Dendritic cell treated with granulocyte-macrophage colony-stimulating factor and Interleukin-4, amounts not matched to agents 40 ng/mL and 50 ng/mL, for 4 days (primary cell): ENCODE results near the gene CARMIL3.

Experiments
- H3K27ac Mint-ChIP-seq: one replicate; pipeline ENCODE4 v1.8.0; 2022; ENCODE audit warnings: mild to moderate bottlenecking, mixed read lengths
- H3K27me3 Mint-ChIP-seq: one replicate; pipeline ENCODE4 v1.8.0; 2022; ENCODE audit warnings: mild to moderate bottlenecking, mixed read lengths
- H3K36me3 Mint-ChIP-seq: one replicate; pipeline ENCODE4 v1.8.0; 2022; ENCODE audit warnings: low read depth, mixed read lengths
- H3K4me1 Mint-ChIP-seq: one replicate; pipeline ENCODE4 v1.8.0; 2022; ENCODE audit warnings: low read depth, mixed read lengths
- H3K4me3 Mint-ChIP-seq: one replicate; pipeline ENCODE4 v1.8.0; 2022; ENCODE audit warnings: mild to moderate bottlenecking, moderate library complexity, mixed read lengths
- H3K9me3 Mint-ChIP-seq: one replicate; pipeline ENCODE4 v1.8.0; 2022; ENCODE audit warnings: mixed read lengths
- intact Hi-C: fragments of 100-400 bp; cut with micrococcal nuclease; formaldehyde crosslinking; loops from one replicate; pipeline ENCODE4 v1.15.0; 2022

CARMIL3 gene

DNA sequence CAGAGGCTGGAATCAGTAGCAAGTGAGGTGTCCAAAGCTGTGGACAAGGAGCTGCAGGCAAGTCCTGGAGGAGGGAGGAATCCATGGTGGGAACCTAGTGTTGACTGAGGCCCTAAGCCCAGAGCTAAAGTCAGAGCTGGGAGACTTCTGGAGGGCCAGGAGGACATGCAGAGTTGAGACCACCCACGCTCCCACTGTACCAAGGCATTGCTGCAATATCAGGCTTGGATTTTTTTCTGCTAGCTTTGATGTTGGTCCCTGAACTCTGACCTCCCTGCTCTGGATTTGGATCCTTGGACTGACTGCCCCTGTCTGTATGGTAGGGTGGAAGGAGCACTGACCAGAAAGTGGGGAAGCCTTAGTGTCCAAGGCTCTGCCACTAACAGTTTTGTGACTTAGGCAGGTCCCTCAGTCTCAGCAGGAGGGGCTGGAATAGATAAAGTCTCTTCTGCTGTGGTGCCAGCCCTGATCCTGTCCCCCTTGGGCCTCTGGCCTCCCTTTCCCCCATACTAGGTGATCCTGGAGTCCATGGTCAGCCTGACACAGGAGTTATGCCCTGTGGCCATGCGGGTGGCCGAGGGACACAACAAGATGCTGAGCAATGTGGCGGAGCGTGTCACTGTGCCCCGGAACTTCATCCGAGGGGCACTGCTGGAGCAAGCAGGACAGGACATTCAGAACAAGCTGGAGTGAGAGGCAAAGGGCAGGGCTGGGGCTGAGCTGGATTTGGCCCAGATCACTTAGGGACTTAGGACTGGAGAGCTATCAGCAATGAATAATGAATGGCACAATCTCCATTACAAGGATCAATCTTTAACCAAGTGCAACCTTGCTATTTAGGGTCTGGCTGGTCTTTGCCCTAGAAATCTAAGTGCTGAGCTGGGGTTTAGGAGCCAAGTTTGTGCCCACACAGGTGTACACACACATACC is 9.4 kb downstream of the CARMIL3 start:
- H3K9me3 Mint-ChIP-seq = no peaks in the 10 kb centered on the region
- no peaks in the 10 kb centered on the region for H3K4me1 Mint-ChIP-seq
- H3K4me3 Mint-ChIP-seq = no peak overlapping the region
- intact Hi-C loops = no loop called here
- H3K27ac Mint-ChIP-seq = no peak overlapping the region
- peaks cover 13% of the 10 kb centered on the region for H3K27me3 Mint-ChIP-seq
- no peaks in the 10 kb centered on the region for H3K36me3 Mint-ChIP-seq

DNA sequence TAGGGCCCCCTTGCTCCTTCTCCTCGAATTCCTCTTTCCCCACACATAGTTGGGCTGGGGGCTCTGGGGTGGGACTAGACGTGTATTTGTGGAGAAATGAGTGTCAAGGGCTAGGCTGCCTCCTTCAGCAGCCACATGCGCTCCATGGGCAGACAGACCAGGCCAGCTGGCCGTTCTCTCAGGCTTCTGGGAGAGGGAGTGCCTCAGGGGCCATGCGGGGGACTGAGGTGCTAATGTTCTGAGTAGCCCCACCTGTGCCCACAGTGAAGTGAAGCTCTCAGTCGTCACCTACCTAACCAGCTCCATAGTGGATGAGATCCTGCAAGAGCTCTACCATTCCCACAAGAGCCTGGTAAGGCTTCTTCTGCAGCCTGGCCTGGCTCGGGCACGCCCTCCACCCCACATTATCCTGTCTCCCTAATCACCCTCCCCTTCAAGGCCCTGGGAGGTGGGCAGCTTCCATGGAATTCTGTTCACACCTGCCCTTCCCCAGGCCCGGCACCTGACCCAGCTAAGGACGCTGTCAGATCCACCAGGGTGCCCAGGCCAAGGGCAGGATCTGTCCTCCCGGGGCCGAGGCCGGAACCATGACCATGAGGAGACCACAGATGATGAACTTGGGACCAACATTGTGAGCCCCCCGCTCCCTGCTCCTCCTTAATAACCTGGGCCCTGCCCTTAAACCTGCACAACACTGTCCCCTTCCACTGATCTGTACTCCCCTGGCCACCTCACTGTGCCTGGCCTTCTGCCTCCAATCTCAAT is 10.6 kb downstream of the CARMIL3 start:
- H3K27ac Mint-ChIP-seq = no peak overlapping the region
- intact Hi-C loops = no loop called here
- H3K9me3 Mint-ChIP-seq = no peaks in the 10 kb centered on the region
- no peak overlapping the region for H3K4me3 Mint-ChIP-seq
- no peaks in the 10 kb centered on the region for H3K36me3 Mint-ChIP-seq
- no peaks in the 10 kb centered on the region for H3K4me1 Mint-ChIP-seq
- H3K27me3 Mint-ChIP-seq = peaks cover 10% of the 10 kb centered on the region

GRCh38 chr14:24063263-24063836 is 11.5 kb downstream of the CARMIL3 start:
- H3K27ac Mint-ChIP-seq = no peak overlapping the region
- intact Hi-C loops = no loop called here

DNA sequence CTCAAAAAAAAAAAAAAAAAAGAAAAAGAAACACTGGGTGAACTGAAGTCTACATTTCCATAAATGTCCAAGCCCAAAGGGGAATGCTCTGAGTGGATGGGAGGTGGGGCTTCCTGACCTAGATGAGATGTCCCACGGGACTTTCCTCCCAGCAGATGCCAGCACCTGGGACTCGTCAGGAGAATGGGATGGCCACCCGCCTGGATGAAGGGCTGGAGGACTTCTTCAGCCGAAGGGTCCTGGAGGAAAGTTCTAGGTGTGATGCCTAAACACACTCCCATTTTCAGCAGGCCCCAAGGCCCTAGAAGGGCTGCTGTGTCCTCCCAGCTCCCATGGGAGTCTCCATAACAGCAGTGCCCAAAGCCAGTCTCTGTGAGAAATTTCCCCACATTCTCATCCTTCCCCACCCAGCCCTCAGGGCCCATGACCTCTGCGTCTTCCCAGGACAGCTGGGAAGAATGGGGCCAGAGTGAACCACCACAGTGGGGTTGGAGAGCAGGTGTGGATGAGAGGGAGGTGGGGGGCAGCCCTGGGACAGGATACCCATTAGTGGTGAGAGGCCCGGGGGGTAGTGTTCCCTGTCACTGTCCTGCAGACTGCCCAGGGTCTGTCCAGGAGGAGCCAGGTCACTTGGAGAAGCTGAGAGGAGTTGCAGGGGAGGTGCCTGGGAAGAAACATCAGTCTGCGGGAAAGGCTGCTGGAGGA is 12.4 kb downstream of the CARMIL3 start:
- no peak overlapping the region for H3K27ac Mint-ChIP-seq
- no peak overlapping the region for H3K4me3 Mint-ChIP-seq
- no peaks in the 10 kb centered on the region for H3K4me1 Mint-ChIP-seq
- no peaks in the 10 kb centered on the region for H3K36me3 Mint-ChIP-seq
- no peaks in the 10 kb centered on the region for H3K9me3 Mint-ChIP-seq
- intact Hi-C loops = no loop called here
- H3K27me3 Mint-ChIP-seq = peaks cover 18% of the 10 kb centered on the region

More at GRCh38 chr14:24063263-24063836, 11.5 kb downstream of the CARMIL3 start:
- Mint-ChIP-seq H3K4me1 (no peaks in the 10 kb centered on the region), H3K9me3 (no peaks in the 10 kb centered on the region), H3K27me3 (peaks cover 12% of the 10 kb centered on the region), H3K36me3 (no peaks in the 10 kb centered on the region), H3K4me3 (no peak overlapping the region)

DNA sequence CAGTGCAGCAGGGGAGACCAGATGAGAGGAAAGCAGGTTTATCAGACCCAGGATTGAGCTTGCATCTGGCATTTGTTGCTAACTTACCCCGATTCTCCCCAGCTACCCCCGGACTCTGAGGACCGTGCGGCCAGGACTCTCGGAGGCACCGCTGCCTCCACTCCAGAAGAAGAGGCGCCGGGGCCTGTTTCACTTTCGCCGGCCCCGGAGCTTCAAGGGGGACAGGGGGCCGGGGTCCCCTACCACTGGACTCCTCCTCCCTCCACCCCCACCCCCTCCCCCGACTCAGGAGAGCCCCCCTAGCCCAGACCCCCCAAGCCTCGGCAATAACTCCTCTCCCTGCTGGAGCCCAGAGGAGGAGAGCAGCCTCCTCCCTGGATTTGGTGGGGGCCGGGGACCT is 13.0 kb downstream of the CARMIL3 start:
- Mint-ChIP-seq H3K36me3 (no peaks in the 10 kb centered on the region), H3K4me3 (no peak overlapping the region), H3K9me3 (no peaks in the 10 kb centered on the region), H3K4me1 (no peaks in the 10 kb centered on the region), H3K27me3 (peaks cover 24% of the 10 kb centered on the region), H3K27ac (no peak overlapping the region)
- intact Hi-C loops = no loop called here

GRCh38 chr14:24065408-24065807 is 13.6 kb downstream of the CARMIL3 start:
- intact Hi-C loops = no loop called here
- no peak overlapping the region for H3K27ac Mint-ChIP-seq
- peaks cover 4% of the 10 kb centered on the region for H3K4me1 Mint-ChIP-seq
- H3K27me3 Mint-ChIP-seq = peaks cover 28% of the 10 kb centered on the region
- no peaks in the 10 kb centered on the region for H3K36me3 Mint-ChIP-seq
- H3K4me3 Mint-ChIP-seq = no peak overlapping the region
- H3K9me3 Mint-ChIP-seq = no peaks in the 10 kb centered on the region

DNA sequence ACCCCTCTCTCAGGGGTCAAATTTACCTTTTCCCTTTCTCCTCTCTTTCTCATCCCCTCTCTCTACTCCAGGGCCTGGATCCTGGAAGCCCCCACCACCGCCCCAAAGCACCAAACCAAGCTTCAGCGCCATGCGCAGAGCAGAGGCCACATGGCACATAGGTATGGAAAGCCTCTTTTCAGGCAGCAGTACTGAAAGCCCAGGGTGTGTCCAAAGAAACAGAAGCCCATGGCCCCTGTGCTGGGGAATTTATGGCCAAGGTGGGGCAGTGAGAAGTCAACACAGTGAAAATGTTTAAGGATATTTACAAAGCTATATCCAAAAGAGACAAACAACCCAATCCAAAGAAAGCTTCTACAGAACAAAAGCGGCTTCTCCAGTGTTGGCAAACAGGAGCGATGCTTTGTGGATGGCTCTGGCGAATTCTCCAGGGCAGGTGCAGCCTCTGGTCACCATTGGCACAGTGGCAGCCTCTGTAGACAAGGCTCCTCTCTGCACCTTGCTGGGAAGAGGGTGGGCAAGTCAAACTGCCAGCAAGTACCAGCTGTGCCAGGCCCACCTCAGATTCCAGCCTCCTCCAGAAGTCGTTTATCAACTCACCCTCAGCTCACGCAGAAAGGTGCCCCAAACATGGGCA is 14.8 kb downstream of the CARMIL3 start:
- Mint-ChIP-seq H3K9me3 (no peaks in the 10 kb centered on the region), H3K4me1 (peaks cover 11% of the 10 kb centered on the region), H3K36me3 (no peaks in the 10 kb centered on the region), H3K27me3 (peaks cover 32% of the 10 kb centered on the region), H3K27ac (no peak overlapping the region), H3K4me3 (no peak overlapping the region)
- intact Hi-C loops = no loop called here

- no peaks in the 10 kb centered on the region for H3K9me3 Mint-ChIP-seq
- no peak overlapping the region for H3K4me3 Mint-ChIP-seq
- intact Hi-C loops = no loop called here
- peaks cover 38% of the 10 kb centered on the region for H3K27me3 Mint-ChIP-seq
- H3K27ac Mint-ChIP-seq = no peak overlapping the region
- H3K4me1 Mint-ChIP-seq = peaks cover 11% of the 10 kb centered on the region
- H3K36me3 Mint-ChIP-seq = no peaks in the 10 kb centered on the region
These were observed 15.6 kb downstream of the CARMIL3 start for GRCh38 chr14:24067133-24068082.

- peaks cover 40% of the 10 kb centered on the region for H3K27me3 Mint-ChIP-seq
- no peaks in the 10 kb centered on the region for H3K9me3 Mint-ChIP-seq
- H3K4me3 Mint-ChIP-seq = no peak overlapping the region
- intact Hi-C loops = no loop called here
- H3K27ac Mint-ChIP-seq = no peak overlapping the region
- H3K36me3 Mint-ChIP-seq = no peaks in the 10 kb centered on the region
- peaks cover 11% of the 10 kb centered on the region for H3K4me1 Mint-ChIP-seq
These were observed 17.1 kb downstream of the CARMIL3 start for GRCh38 chr14:24068711-24069410.

GRCh38 chr14:24069411-24069735 is 17.6 kb downstream of the CARMIL3 start:
- Mint-ChIP-seq H3K4me1 (peaks cover 11% of the 10 kb centered on the region), H3K27me3 (peaks cover 39% of the 10 kb centered on the region), H3K9me3 (no peaks in the 10 kb centered on the region), H3K4me3 (no peak overlapping the region), H3K36me3 (no peaks in the 10 kb centered on the region), H3K27ac (no peak overlapping the region)
- intact Hi-C loops = no loop called here

DNA sequence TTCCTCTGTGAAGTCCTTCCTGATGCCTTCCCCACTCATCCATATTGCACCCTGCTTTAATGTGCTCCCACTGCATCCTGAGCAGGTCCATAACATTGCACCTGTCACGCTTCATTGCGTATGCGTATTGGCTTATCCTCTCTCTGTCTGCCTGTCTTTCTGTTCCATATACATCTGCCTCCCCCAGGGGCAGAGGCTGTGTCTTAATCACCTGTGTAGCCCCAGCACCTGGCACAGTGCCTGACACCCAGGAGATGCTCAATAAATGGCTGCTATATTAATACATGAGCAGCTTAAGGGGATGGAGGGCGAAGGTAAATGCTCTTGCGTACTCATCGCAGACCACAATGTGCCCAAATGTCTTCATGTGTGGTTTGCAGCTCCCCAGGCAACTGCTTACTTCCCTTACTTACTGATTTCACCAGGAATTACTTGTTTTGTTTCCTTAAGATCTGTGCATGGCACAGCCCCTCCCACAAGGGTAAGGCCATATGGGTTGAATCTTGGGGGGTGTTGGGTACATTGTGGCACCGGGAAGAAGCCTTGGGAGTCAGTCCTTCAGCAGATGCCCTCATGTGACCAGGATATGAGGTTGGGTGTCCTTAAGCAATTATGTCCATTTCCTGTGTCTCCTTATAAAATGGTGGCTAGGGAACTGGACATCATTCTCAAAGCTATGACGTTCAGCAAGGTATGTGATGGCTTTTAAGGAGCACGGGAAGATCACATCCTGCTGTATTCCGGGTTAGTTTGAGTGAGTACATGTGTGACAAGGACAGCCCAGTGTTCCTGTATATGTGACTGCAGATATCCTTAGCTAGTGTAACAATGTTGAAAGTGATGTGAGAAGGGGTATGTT is 18.7 kb downstream of the CARMIL3 start:
- intact Hi-C loops = no loop called here
- peaks cover 20% of the 10 kb centered on the region for H3K4me1 Mint-ChIP-seq
- H3K9me3 Mint-ChIP-seq = no peaks in the 10 kb centered on the region
- no peak overlapping the region for H3K4me3 Mint-ChIP-seq
- H3K27ac Mint-ChIP-seq = no peak overlapping the region
- H3K36me3 Mint-ChIP-seq = no peaks in the 10 kb centered on the region
- H3K27me3 Mint-ChIP-seq = peaks cover 40% of the 10 kb centered on the region
